ENCODE results near the gene TRIM2. TPM values are rescaled to one million over a fixed set of nuclear protein-coding genes. Genes with fewer than 3 reads are reported as not detected.

The TRIM2 gene
- total RNA-seq, 2 experiments from 2014 or later: 0.06 to 0.29 TPM

DNA sequence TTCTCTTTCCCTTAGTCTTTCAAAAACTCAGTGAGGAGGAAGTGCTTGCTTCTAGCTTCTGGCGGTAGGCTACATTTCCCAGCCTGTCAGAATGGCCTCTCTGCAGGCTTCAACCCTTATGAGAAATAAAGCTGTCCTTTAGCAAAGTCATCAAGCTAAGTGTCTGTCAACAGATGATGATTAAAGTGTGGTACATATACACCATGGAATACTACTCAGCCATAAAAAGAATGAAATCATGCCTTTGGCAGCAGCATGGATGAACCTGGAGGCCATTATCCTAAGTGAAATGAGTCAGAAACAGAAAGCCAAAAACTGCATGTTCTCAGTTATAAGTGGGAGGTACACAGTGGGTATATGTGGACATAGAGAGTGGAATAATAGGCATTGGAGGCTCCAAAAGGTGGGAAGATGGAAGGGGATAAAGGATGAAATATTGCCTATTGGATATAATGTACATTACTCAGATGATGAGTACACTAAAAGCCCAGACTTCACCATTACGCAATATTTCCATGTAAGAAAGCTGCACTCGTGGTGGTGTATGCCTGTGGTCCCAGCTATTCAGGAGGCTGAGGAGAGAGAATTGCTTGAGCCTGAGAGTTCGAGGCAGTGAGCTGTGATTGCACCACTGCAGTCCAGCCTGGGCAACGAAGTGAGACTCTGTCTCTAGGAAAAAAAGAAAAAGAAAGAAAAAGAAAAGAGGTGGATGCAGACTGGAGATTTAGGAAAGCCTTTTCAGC, 7.9 kb downstream of the TRIM2 start:
- no peak overlapping the region for H2AFZ ChIP-seq (ENCODE audit: low read length)
- no TSS peak for BruUV-seq (replicated peaks)
- no peak overlapping the region for H3K27ac ChIP-seq (ENCODE audit: low read depth, low read length, poor library complexity, severe bottlenecking)
- no peaks in the 10 kb centered on the region for H4K20me1 ChIP-seq (ENCODE audit: insufficient read depth, low read length)
- TF ChIP-seq, protein P1, sequence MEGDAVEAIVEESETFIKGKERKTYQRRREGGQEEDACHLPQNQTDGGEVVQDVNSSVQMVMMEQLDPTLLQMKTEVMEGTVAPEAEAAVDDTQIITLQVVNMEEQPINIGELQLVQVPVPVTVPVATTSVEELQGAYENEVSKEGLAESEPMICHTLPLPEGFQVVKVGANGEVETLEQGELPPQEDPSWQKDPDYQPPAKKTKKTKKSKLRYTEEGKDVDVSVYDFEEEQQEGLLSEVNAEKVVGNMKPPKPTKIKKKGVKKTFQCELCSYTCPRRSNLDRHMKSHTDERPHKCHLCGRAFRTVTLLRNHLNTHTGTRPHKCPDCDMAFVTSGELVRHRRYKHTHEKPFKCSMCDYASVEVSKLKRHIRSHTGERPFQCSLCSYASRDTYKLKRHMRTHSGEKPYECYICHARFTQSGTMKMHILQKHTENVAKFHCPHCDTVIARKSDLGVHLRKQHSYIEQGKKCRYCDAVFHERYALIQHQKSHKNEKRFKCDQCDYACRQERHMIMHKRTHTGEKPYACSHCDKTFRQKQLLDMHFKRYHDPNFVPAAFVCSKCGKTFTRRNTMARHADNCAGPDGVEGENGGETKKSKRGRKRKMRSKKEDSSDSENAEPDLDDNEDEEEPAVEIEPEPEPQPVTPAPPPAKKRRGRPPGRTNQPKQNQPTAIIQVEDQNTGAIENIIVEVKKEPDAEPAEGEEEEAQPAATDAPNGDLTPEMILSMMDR (conservative IDR thresholded peaks at IDR 0.05; ENCODE audit: low read length): no peak
- TF ChIP-seq EZH2phosphoT487 (IDR thresholded peaks at IDR 0.05; ENCODE audit: borderline replicate concordance, low read depth, low read length): no peak
- peaks cover 1% of the 10 kb centered on the region for H3K4me1 ChIP-seq (ENCODE audit: insufficient read depth, low read length, poor library complexity, severe bottlenecking)
- CTCF ChIA-PET (ENCODE audit: unreplicated experiment): no interaction called here
- intact Hi-C loops (cut with micrococcal nuclease; ENCODE audit: unreplicated experiment): no loop called here
- POLR2A ChIA-PET: interaction anchor here (0.6 to 1.3 kb wide), 2 partner anchors 16 to 115 kb away, joined by 3 read pairs; no protein-coding TSS in a partner anchor
- no peak for DNase-seq (ENCODE audit: low spot score)
- no peaks in the 10 kb centered on the region for H3K9me3 ChIP-seq (ENCODE audit: low read length)
- no peak overlapping the region for H3K4me3 ChIP-seq (ENCODE audit: low read depth, low read length, poor library complexity, severe bottlenecking)
- H3K79me2 ChIP-seq (ENCODE audit: insufficient read depth, low read depth, low read length): no peaks in the 10 kb centered on the region
- H3K4me2 ChIP-seq (ENCODE audit: low read length): no peak overlapping the region
- no peaks in the 10 kb centered on the region for H3K9me2 ChIP-seq (ENCODE audit: insufficient read depth, low read length)
- H3K36me3 ChIP-seq (ENCODE audit: insufficient read depth, low read length): no peaks in the 10 kb centered on the region

DNA sequence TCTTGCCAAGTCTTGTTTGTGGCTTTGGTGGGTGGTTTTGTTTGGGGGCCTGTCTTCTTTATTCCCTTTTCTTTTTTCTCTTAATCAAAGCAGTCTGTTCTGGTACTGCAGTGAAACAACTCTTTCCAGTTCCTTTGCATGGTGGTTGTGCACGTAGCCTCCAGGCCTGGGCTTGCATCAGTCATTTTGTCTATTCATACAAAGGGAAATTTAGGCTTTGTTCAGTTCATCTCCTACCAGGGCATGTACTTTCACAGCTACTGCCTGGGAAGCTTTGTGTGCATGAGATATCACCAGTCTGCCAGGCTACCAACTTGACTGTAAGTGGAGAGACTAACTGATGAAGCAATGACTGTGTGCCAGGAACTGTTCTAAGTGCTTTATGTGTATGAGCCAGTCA, 8.5 kb downstream of the TRIM2 start:
- Histone ChIP-seq H3K9me2 (ENCODE audit: insufficient read depth, low read length) (no peaks in the 10 kb centered on the region), H3K4me2 (ENCODE audit: low read length) (no peak overlapping the region), H3K4me1 (ENCODE audit: insufficient read depth, low read length, poor library complexity, severe bottlenecking) (peaks cover 7% of the 10 kb centered on the region), H3K27ac (ENCODE audit: low read depth, low read length, poor library complexity, severe bottlenecking) (no peak overlapping the region), H4K20me1 (ENCODE audit: insufficient read depth, low read length) (no peaks in the 10 kb centered on the region), H3K4me3 (ENCODE audit: low read depth, low read length, poor library complexity, severe bottlenecking) (no peak overlapping the region), H3K79me2 (ENCODE audit: insufficient read depth, low read depth, low read length) (no peaks in the 10 kb centered on the region), H3K36me3 (ENCODE audit: insufficient read depth, low read length) (no peaks in the 10 kb centered on the region), H3K9me3 (ENCODE audit: low read length) (no peaks in the 10 kb centered on the region), H2AFZ (ENCODE audit: low read length) (no peak overlapping the region)
- no TSS peak for BruUV-seq (replicated peaks)
- TF ChIP-seq EZH2phosphoT487 (IDR thresholded peaks at IDR 0.05; ENCODE audit: borderline replicate concordance, low read depth, low read length): no peak
- TF ChIP-seq, protein P1 (conservative IDR thresholded peaks at IDR 0.05; ENCODE audit: low read length): no peak
- ChIA-PET CTCF (ENCODE audit: unreplicated experiment) (no interaction called here), POLR2A (interaction anchor here (0.6 to 1.3 kb wide), 2 partner anchors 15 to 115 kb away, joined by 3 read pairs; no protein-coding TSS in a partner anchor)
- no peak for DNase-seq (ENCODE audit: low spot score)
- intact Hi-C loops (cut with micrococcal nuclease; ENCODE audit: unreplicated experiment): no loop called here

DNA sequence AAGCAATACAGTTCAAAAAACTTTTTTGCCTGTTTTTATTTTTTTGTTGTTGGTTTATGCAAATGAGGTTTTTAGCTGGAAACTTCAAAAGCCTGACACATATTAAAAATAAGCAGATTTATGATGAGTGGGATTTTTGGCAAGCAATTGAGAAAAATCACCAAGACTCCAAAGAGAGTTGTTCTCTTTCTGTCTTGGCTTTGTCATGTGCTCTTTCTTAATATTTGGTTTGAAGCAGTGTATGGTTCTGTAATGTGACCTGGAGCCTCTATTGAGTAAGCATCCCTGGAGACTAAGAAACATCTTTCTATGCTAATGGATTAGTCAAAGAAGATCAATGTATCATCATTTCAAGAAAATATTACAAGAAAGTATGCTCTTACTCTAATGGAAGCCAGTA, 11.7 kb downstream of the TRIM2 start:
- H2AFZ ChIP-seq (ENCODE audit: low read length): no peak overlapping the region
- POLR2A ChIA-PET: interaction anchor here (1.3 kb wide), 1 partner anchor 19 kb away, joined by 4 read pairs; no protein-coding TSS in a partner anchor
- no peaks in the 10 kb centered on the region for H4K20me1 ChIP-seq (ENCODE audit: insufficient read depth, low read length)
- CTCF ChIA-PET (ENCODE audit: unreplicated experiment): no interaction called here
- no peak for DNase-seq (ENCODE audit: low spot score)
- no peaks in the 10 kb centered on the region for H3K79me2 ChIP-seq (ENCODE audit: insufficient read depth, low read depth, low read length)
- H3K4me3 ChIP-seq (ENCODE audit: low read depth, low read length, poor library complexity, severe bottlenecking): no peak overlapping the region
- H3K9me2 ChIP-seq (ENCODE audit: insufficient read depth, low read length): no peaks in the 10 kb centered on the region
- no peaks in the 10 kb centered on the region for H3K9me3 ChIP-seq (ENCODE audit: low read length)
- peaks cover 9% of the 10 kb centered on the region for H3K4me1 ChIP-seq (ENCODE audit: insufficient read depth, low read length, poor library complexity, severe bottlenecking)
- no peak overlapping the region for H3K27ac ChIP-seq (ENCODE audit: low read depth, low read length, poor library complexity, severe bottlenecking)
- intact Hi-C loops (cut with micrococcal nuclease; ENCODE audit: unreplicated experiment): no loop called here
- no peaks in the 10 kb centered on the region for H3K36me3 ChIP-seq (ENCODE audit: insufficient read depth, low read length)
- no peak for TF ChIP-seq EZH2phosphoT487 (IDR thresholded peaks at IDR 0.05; ENCODE audit: borderline replicate concordance, low read depth, low read length)
- TF ChIP-seq, protein P1 (conservative IDR thresholded peaks at IDR 0.05; ENCODE audit: low read length): no peak
- H3K4me2 ChIP-seq (ENCODE audit: low read length): no peak overlapping the region
- BruUV-seq (replicated peaks): no TSS peak
